Measurements from ENCODE around the gene UQCRHL. TPM values are rescaled to one million over a fixed set of nuclear protein-coding genes. Genes with fewer than 3 reads are reported as not detected.

The UQCRHL gene
- total and polyA plus RNA-seq, 12 donors: 2.1 to 8.6 (median 3.9) TPM

- WGBS, 2 donors: 0% methylated on average over 44 of the region's 44 CpGs
- H3K27me3 ChIP-seq: no peaks in the 10 kb centered on the region
- ATAC-seq: peak; percentile 11 to 66 (median 60)
- TF ChIP-seq, protein P1, sequence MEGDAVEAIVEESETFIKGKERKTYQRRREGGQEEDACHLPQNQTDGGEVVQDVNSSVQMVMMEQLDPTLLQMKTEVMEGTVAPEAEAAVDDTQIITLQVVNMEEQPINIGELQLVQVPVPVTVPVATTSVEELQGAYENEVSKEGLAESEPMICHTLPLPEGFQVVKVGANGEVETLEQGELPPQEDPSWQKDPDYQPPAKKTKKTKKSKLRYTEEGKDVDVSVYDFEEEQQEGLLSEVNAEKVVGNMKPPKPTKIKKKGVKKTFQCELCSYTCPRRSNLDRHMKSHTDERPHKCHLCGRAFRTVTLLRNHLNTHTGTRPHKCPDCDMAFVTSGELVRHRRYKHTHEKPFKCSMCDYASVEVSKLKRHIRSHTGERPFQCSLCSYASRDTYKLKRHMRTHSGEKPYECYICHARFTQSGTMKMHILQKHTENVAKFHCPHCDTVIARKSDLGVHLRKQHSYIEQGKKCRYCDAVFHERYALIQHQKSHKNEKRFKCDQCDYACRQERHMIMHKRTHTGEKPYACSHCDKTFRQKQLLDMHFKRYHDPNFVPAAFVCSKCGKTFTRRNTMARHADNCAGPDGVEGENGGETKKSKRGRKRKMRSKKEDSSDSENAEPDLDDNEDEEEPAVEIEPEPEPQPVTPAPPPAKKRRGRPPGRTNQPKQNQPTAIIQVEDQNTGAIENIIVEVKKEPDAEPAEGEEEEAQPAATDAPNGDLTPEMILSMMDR (IDR thresholded peaks at IDR 0.05): no peak
- H3K4me3 ChIP-seq: peak overlapping the region; percentile 68 to 95 (median 88)
- no peaks in the 10 kb centered on the region for H3K9me3 ChIP-seq
- DNase-seq: peak; percentile 77 to 83
- no peaks in the 10 kb centered on the region for H3K36me3 ChIP-seq
- H3K4me1 ChIP-seq: peaks cover 4 to 73% (median 64%) of the 10 kb centered on the region in 9 donors
- intact Hi-C loops (cut with DNase I): loop anchor here in 5 of 10 donors (1.0 to 5.0 kb wide), 4 partner anchors 14 to 38 kb away; no protein-coding TSS in a partner anchor
- H3K27ac ChIP-seq: peak overlapping the region; percentile 91 to 99 (median 96)
Measured at GRCh38 chr1:15848929-15849774, 41.7 kb upstream of the UQCRHL start.

GRCh38 chr1:15848143-15848928, 40.9 kb upstream of the UQCRHL start:
- peaks cover 4 to 74% (median 58%) of the 10 kb centered on the region in 9 donors for H3K4me1 ChIP-seq
- no peaks in the 10 kb centered on the region for H3K27me3 ChIP-seq
- intact Hi-C loops (cut with DNase I): loop anchor here in 5 of 10 donors (1.0 to 5.0 kb wide), 4 partner anchors 14 to 39 kb away; no protein-coding TSS in a partner anchor
- peak; percentile 30 to 51 for DNase-seq
- ATAC-seq: peak in 4 of 8 donors; percentile 3 to 13 (median 6)
- peak overlapping the region; percentile 91 to 99 (median 96) for H3K27ac ChIP-seq
- no peaks in the 10 kb centered on the region for H3K36me3 ChIP-seq
- H3K4me3 ChIP-seq: peak overlapping the region; percentile 68 to 95 (median 88)
- no peaks in the 10 kb centered on the region for H3K9me3 ChIP-seq
- TF ChIP-seq, protein P1 (IDR thresholded peaks at IDR 0.05): no peak
- WGBS, 2 donors: 0 to 1% methylated on average over 62 to 104 of the region's 104 CpGs

DNA sequence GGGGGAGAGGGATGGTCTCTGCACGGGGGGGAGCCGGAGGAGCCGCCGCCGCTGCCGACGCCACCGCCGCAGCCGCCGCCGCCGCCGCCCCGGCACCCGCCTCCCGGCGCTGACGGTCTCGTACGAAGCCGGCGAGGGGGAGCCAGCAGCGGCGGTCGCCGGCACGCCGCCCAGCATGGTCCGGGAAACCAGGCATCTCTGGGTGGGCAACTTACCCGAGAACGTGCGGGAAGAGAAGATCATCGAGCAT, 40.4 kb upstream of the UQCRHL start:
- H3K4me1 ChIP-seq: peaks cover 4 to 69% (median 54%) of the 10 kb centered on the region in 9 donors
- ATAC-seq (no peak), DNase-seq (no peak)
- no peaks in the 10 kb centered on the region for H3K9me3 ChIP-seq
- peak overlapping the region; percentile 91 to 99 (median 96) for H3K27ac ChIP-seq
- H3K4me3 ChIP-seq: peak overlapping the region; percentile 68 to 95 (median 88)
- 0 to 1% methylated on average over 27 to 34 of the region's 34 CpGs for WGBS, 2 donors
- TF ChIP-seq, protein P1 (IDR thresholded peaks at IDR 0.05): no peak
- H3K36me3 ChIP-seq: no peaks in the 10 kb centered on the region
- no peaks in the 10 kb centered on the region for H3K27me3 ChIP-seq
- intact Hi-C loops (cut with DNase I): loop anchor here in 6 of 10 donors (1.0 to 5.0 kb wide), 7 partner anchors 12 to 43 kb away; no protein-coding TSS in a partner anchor
